Stimulated activated effector memory CD8-positive, alpha-beta T cell treated with anti-CD3 and anti-CD28 coated beads, Interleukin-12 subunit alpha, Interleukin-12 subunit beta, amount 100 ng/mL, for 72 hours (primary cell): ENCODE measurements around the gene FLVCR1.

Experiments
- ATAC-seq: fragments of 150-1000 bp; cut with Tn5 transposase; 2 replicates; pipeline ENCODE4 v1.10.0; 2021
- DNase-seq, 2 donors: peaks; one replicate each; pipeline ENCODE4 v3.0.0; 2021 to 2022; ENCODE audit warnings: low spot score in 2 of 2
- H3K27ac Mint-ChIP-seq: one replicate; pipeline ENCODE4 v1.8.0; 2022; ENCODE audit warnings: mild to moderate bottlenecking, mixed read lengths
- H3K36me3 Mint-ChIP-seq: one replicate; pipeline ENCODE4 v1.8.0; 2022; ENCODE audit warnings: mild to moderate bottlenecking, mixed read lengths
- H3K4me1 Mint-ChIP-seq: one replicate; pipeline ENCODE4 v1.8.0; 2022; ENCODE audit warnings: mixed read lengths
- H3K4me3 Mint-ChIP-seq: one replicate; pipeline ENCODE4 v1.8.0; 2022; ENCODE audit warnings: mild to moderate bottlenecking, mixed read lengths
- H3K9me3 Mint-ChIP-seq: one replicate; pipeline ENCODE4 v1.8.0; 2022; ENCODE audit warnings: mixed read lengths

Gene FLVCR1

GRCh38 chr1:212917858-212918257, 59.8 kb downstream of the FLVCR1 start:
- Mint-ChIP-seq H3K27ac (no peak overlapping the region), H3K4me3 (no peak overlapping the region)

GRCh38 chr1:212918824-212919223, 60.7 kb downstream of the FLVCR1 start:
- Mint-ChIP-seq H3K36me3 (no peaks in the 10 kb centered on the region), H3K27ac (no peak overlapping the region), H3K4me3 (no peak overlapping the region), H3K9me3 (no peaks in the 10 kb centered on the region), H3K4me1 (peaks cover 13% of the 10 kb centered on the region)
- no peak for ATAC-seq
- no peak for DNase-seq

More at GRCh38 chr1:212917858-212918257, 59.8 kb downstream of the FLVCR1 start:
- Mint-ChIP-seq H3K36me3 (no peaks in the 10 kb centered on the region), H3K9me3 (no peaks in the 10 kb centered on the region), H3K4me1 (peaks cover 13% of the 10 kb centered on the region)
- ATAC-seq (no peak), DNase-seq (no peak)

- Mint-ChIP-seq H3K27ac (peak overlapping the region; percentile 65), H3K36me3 (no peaks in the 10 kb centered on the region), H3K9me3 (no peaks in the 10 kb centered on the region), H3K4me1 (peaks cover 13% of the 10 kb centered on the region), H3K4me3 (no peak overlapping the region)
- ATAC-seq (no peak), DNase-seq (no peak)
Measured at GRCh38 chr1:212920246-212920645, 62.2 kb downstream of the FLVCR1 start.

GRCh38 chr1:212920896-212921295, 62.8 kb downstream of the FLVCR1 start:
- Mint-ChIP-seq H3K27ac (peak overlapping the region; percentile 65), H3K36me3 (no peaks in the 10 kb centered on the region), H3K4me1 (peaks cover 13% of the 10 kb centered on the region), H3K4me3 (no peak overlapping the region), H3K9me3 (no peaks in the 10 kb centered on the region)
- ATAC-seq (no peak), DNase-seq (no peak)

GRCh38 chr1:212922016-212922415, 63.9 kb downstream of the FLVCR1 start:
- ATAC-seq (no peak), DNase-seq (no peak)
- no peaks in the 10 kb centered on the region for H3K9me3 Mint-ChIP-seq
- H3K27ac Mint-ChIP-seq: no peak overlapping the region
- H3K4me1 Mint-ChIP-seq: peaks cover 7% of the 10 kb centered on the region
- H3K36me3 Mint-ChIP-seq: no peaks in the 10 kb centered on the region
- H3K4me3 Mint-ChIP-seq: no peak overlapping the region

- DNase-seq (no peak), ATAC-seq (no peak)
- Mint-ChIP-seq H3K9me3 (no peaks in the 10 kb centered on the region), H3K27ac (no peak overlapping the region), H3K4me3 (no peak overlapping the region), H3K36me3 (no peaks in the 10 kb centered on the region), H3K4me1 (no peaks in the 10 kb centered on the region)
Measured at GRCh38 chr1:212926372-212926771, 68.3 kb downstream of the FLVCR1 start.

GRCh38 chr1:212928323-212929291, 70.5 kb downstream of the FLVCR1 start:
- H3K27ac Mint-ChIP-seq: no peak overlapping the region
- no peak overlapping the region for H3K4me3 Mint-ChIP-seq
- H3K9me3 Mint-ChIP-seq: no peaks in the 10 kb centered on the region
- peak; percentile 50 for ATAC-seq
- peak in 1 of 2 donors; percentile 32 for DNase-seq
- H3K36me3 Mint-ChIP-seq: no peaks in the 10 kb centered on the region
- H3K4me1 Mint-ChIP-seq: no peaks in the 10 kb centered on the region

- H3K4me3 Mint-ChIP-seq: no peak overlapping the region
- no peak overlapping the region for H3K27ac Mint-ChIP-seq
- no peaks in the 10 kb centered on the region for H3K36me3 Mint-ChIP-seq
- DNase-seq (no peak), ATAC-seq (no peak)
- H3K9me3 Mint-ChIP-seq: no peaks in the 10 kb centered on the region
- no peaks in the 10 kb centered on the region for H3K4me1 Mint-ChIP-seq
Measured at GRCh38 chr1:212930986-212931678, 73.1 kb downstream of the FLVCR1 start.

GRCh38 chr1:212933815-212934471, 75.9 kb downstream of the FLVCR1 start:
- no peak for ATAC-seq

GRCh38 chr1:212935387-212935981, 77.4 kb downstream of the FLVCR1 start:
- no peak for DNase-seq
- ATAC-seq: no peak
- Mint-ChIP-seq H3K27ac (no peak overlapping the region), H3K36me3 (no peaks in the 10 kb centered on the region), H3K9me3 (no peaks in the 10 kb centered on the region), H3K4me1 (no peaks in the 10 kb centered on the region), H3K4me3 (no peak overlapping the region)

More at GRCh38 chr1:212933815-212934471, 75.9 kb downstream of the FLVCR1 start:
- no peak for DNase-seq
- Mint-ChIP-seq H3K9me3 (no peaks in the 10 kb centered on the region), H3K36me3 (no peaks in the 10 kb centered on the region), H3K4me3 (no peak overlapping the region), H3K27ac (no peak overlapping the region), H3K4me1 (no peaks in the 10 kb centered on the region)

- ATAC-seq: no peak
- no peak for DNase-seq
- Mint-ChIP-seq H3K27ac (no peak overlapping the region), H3K9me3 (no peaks in the 10 kb centered on the region), H3K4me3 (no peak overlapping the region), H3K4me1 (no peaks in the 10 kb centered on the region), H3K36me3 (no peaks in the 10 kb centered on the region)
Measured at GRCh38 chr1:212937034-212937433, 79.0 kb downstream of the FLVCR1 start.

- DNase-seq: no peak
- Mint-ChIP-seq H3K36me3 (no peaks in the 10 kb centered on the region), H3K4me3 (no peak overlapping the region), H3K9me3 (no peaks in the 10 kb centered on the region), H3K27ac (no peak overlapping the region), H3K4me1 (no peaks in the 10 kb centered on the region)
- no peak for ATAC-seq
Measured at GRCh38 chr1:212938846-212939245, 80.8 kb downstream of the FLVCR1 start.

GRCh38 chr1:212941452-212941851, 83.4 kb downstream of the FLVCR1 start:
- H3K36me3 Mint-ChIP-seq: no peaks in the 10 kb centered on the region
- no peaks in the 10 kb centered on the region for H3K9me3 Mint-ChIP-seq
- no peak overlapping the region for H3K27ac Mint-ChIP-seq
- DNase-seq (no peak), ATAC-seq (no peak)
- no peaks in the 10 kb centered on the region for H3K4me1 Mint-ChIP-seq
- H3K4me3 Mint-ChIP-seq: no peak overlapping the region

- Mint-ChIP-seq H3K4me1 (no peaks in the 10 kb centered on the region), H3K36me3 (no peaks in the 10 kb centered on the region), H3K27ac (no peak overlapping the region), H3K9me3 (no peaks in the 10 kb centered on the region), H3K4me3 (no peak overlapping the region)
- no peak for ATAC-seq
- no peak for DNase-seq
Measured at GRCh38 chr1:212942679-212943392, 84.8 kb downstream of the FLVCR1 start.

- Mint-ChIP-seq H3K9me3 (no peaks in the 10 kb centered on the region), H3K4me3 (no peak overlapping the region), H3K27ac (no peak overlapping the region), H3K36me3 (no peaks in the 10 kb centered on the region), H3K4me1 (no peaks in the 10 kb centered on the region)
- DNase-seq (no peak), ATAC-seq (no peak)
Measured at GRCh38 chr1:212943393-212943710, 85.3 kb downstream of the FLVCR1 start.
